GM18505 (cell line): ENCODE measurements around the gene PEAK1.
"Not testable (repeated sequence)": the region's sequence is repeated elsewhere in the genome, so short reads cannot be mapped to it uniquely, and the experiment has no call there.

ENCODE experiments used
- ATAC-seq: cut with Tn5 transposase; IDR thresholded peaks from one replicate; pipeline ENCODE4 v1.9.1; 2021; ENCODE audit not compliant: unreplicated experiment
- POLR2A ChIP-seq: IDR thresholded peaks from 4 replicates; pipeline ENCODE4 v1.6.1; 2011; ENCODE audit warnings: borderline replicate concordance; ENCODE audit not compliant: insufficient read depth, insufficient read length; ENCODE audit errors: extremely low read depth

PEAK1 gene

GRCh38 chr15:77208241-77208640 is 211.7 kb downstream of the PEAK1 start:
- no peak for ATAC-seq
- TF ChIP-seq POLR2A: no peak

- no peak for TF ChIP-seq POLR2A
- ATAC-seq: no peak
Measured at GRCh38 chr15:77201665-77202064, 218.2 kb downstream of the PEAK1 start.

GRCh38 chr15:77196381-77196780 is 223.5 kb downstream of the PEAK1 start:
- TF ChIP-seq POLR2A: no peak
- ATAC-seq: no peak

GRCh38 chr15:77195586-77195985 is 224.3 kb downstream of the PEAK1 start:
- no peak for TF ChIP-seq POLR2A
- no peak for ATAC-seq

- no peak for TF ChIP-seq POLR2A
- ATAC-seq: no peak
Measured at GRCh38 chr15:77192451-77192850, 227.5 kb downstream of the PEAK1 start.

GRCh38 chr15:77191230-77191834 is 228.6 kb downstream of the PEAK1 start:
- no peak for TF ChIP-seq POLR2A
- ATAC-seq: no peak

- ATAC-seq: peak; percentile 57
- TF ChIP-seq POLR2A: no peak
Measured at GRCh38 chr15:77187751-77188464, 232.0 kb downstream of the PEAK1 start.

- TF ChIP-seq POLR2A: no peak
- no peak for ATAC-seq
Measured at GRCh38 chr15:77186594-77187011, 233.3 kb downstream of the PEAK1 start.

GRCh38 chr15:77185242-77185785 is 234.6 kb downstream of the PEAK1 start:
- ATAC-seq: no peak
- TF ChIP-seq POLR2A: no peak

- ATAC-seq: not testable (repeated sequence)
Measured at GRCh38 chr15:77184352-77184751, 235.6 kb downstream of the PEAK1 start.

GRCh38 chr15:77183066-77183465 is 236.8 kb downstream of the PEAK1 start:
- no peak for ATAC-seq
- TF ChIP-seq POLR2A: no peak

- peak; percentile 49 for ATAC-seq
- TF ChIP-seq POLR2A: no peak
Measured at GRCh38 chr15:77181305-77182074, 238.4 kb downstream of the PEAK1 start.

GRCh38 chr15:77180757-77181156 is 239.1 kb downstream of the PEAK1 start:
- ATAC-seq: no peak
- TF ChIP-seq POLR2A: no peak

- TF ChIP-seq POLR2A: no peak
- ATAC-seq: no peak
Measured at GRCh38 chr15:77180270-77180669, 239.6 kb downstream of the PEAK1 start.

GRCh38 chr15:77179541-77179998 is 240.3 kb downstream of the PEAK1 start:
- no peak for ATAC-seq
- TF ChIP-seq POLR2A: no peak
